LNCAP (cell line): ENCODE measurements around the gene SDHAF1.

ENCODE experiments used
- TF ChIP-seq, protein P1 (sequence below): fragments of 450-650 bp; IDR thresholded peaks from 2 replicates; pipeline ENCODE4 v1.5.1; 2017; ENCODE audit warnings: mild to moderate bottlenecking

Gene SDHAF1

GRCh38 chr19:36006955-36007354 is 12.0 kb downstream of the SDHAF1 start:
- TF ChIP-seq, protein P1, sequence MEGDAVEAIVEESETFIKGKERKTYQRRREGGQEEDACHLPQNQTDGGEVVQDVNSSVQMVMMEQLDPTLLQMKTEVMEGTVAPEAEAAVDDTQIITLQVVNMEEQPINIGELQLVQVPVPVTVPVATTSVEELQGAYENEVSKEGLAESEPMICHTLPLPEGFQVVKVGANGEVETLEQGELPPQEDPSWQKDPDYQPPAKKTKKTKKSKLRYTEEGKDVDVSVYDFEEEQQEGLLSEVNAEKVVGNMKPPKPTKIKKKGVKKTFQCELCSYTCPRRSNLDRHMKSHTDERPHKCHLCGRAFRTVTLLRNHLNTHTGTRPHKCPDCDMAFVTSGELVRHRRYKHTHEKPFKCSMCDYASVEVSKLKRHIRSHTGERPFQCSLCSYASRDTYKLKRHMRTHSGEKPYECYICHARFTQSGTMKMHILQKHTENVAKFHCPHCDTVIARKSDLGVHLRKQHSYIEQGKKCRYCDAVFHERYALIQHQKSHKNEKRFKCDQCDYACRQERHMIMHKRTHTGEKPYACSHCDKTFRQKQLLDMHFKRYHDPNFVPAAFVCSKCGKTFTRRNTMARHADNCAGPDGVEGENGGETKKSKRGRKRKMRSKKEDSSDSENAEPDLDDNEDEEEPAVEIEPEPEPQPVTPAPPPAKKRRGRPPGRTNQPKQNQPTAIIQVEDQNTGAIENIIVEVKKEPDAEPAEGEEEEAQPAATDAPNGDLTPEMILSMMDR: no peak

DNA sequence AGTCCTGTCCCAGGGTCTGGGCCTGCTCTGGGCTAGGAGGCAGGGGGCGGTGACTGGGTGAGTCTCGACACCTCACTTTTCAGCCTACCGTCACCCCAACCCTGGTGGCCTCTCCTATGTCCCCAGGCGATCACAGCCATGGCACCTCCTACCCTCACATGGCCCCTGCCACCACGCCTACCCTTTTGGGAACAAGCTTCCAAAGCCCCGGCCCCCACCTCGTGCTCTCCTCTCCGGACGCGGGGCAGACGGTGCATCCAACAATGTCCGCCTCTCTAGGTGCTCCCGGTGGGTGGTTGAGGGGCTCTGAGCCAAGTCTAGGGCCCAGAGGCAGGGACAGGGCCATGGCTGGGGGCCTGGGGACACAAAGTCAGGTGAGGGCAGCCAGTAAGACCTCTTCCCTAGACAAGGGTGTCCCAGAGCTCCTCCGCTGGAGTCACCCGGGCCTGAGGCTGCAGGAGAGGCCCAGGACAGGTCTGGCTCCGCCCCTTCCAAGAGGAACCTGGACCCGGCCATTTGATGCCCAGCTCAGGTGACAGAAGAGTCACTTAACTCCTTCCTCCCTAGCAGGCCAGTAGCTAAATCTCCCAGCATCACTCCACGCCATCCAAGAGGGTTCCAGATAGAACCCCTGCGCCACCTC is 13.5 kb downstream of the SDHAF1 start, which contains the start of gene SYNE4:
SYNE4 (minus strand) TSS at position 478 of the 643 bp plus-strand sequence; CDS start at position 346, 132 bp downstream.
- TF ChIP-seq, protein P1: no peak

GRCh38 chr19:36009220-36009619 is 14.2 kb downstream of the SDHAF1 start:
- TF ChIP-seq, protein P1: no peak

DNA sequence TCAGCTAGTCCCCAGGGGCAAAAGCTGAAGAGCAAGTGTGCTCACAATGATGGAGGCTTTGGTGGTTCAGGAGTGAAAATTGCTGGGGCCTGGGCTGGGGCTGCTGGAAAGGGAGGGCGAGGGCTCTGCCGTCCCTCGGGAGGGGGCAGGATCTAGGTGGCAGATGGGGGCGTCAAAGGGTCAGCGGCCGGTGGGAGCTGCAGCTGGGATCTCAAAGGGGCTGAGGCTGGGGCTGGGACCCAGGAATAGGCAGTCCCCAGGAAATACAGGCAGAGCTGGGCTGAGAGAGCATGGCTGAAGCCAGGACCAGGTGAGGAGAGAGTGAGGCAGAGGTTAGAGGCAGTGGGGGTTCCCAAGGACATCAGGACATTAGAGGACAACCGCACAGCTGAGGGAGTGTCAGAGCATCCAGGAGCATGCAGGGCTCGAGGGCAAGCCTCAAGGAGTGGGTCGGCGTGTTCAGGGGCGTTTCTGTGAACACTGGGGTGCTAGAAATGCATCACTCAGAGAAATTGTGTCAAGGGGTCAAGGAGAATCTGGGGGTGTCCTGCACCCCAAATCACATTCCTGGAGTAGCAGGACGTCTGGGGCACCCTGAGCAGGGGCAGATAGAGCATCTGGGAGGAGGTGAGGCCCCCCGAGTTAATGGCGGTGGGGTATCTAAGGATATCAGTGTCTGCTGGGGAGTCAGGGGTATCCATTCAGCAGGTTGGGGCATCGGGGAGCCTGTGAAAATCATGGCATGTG is 14.8 kb downstream of the SDHAF1 start:
- TF ChIP-seq, protein P1: no peak

DNA sequence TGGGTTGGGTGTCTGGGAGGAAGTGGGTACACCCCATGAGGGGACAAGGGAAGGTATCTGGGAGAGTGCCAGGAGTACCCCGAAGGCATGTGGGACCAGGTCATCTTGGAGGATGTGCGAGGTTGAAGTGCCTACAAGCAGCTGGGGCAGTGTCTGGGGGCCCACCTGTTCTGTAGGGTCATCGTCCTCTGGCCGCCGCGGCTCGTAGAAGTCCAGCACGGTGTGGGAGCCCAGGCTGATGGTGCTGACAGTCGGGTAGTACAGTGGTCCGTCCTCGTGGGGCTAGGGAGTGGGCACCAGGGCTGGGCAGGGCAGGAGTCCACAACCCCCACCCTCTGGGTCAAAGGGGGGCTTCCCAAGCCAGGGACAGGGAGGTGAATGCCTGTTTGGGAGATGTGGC is 15.4 kb downstream of the SDHAF1 start:
- TF ChIP-seq, protein P1: no peak

- TF ChIP-seq, protein P1: no peak
Measured at GRCh38 chr19:36013280-36014011, 18.5 kb downstream of the SDHAF1 start.

DNA sequence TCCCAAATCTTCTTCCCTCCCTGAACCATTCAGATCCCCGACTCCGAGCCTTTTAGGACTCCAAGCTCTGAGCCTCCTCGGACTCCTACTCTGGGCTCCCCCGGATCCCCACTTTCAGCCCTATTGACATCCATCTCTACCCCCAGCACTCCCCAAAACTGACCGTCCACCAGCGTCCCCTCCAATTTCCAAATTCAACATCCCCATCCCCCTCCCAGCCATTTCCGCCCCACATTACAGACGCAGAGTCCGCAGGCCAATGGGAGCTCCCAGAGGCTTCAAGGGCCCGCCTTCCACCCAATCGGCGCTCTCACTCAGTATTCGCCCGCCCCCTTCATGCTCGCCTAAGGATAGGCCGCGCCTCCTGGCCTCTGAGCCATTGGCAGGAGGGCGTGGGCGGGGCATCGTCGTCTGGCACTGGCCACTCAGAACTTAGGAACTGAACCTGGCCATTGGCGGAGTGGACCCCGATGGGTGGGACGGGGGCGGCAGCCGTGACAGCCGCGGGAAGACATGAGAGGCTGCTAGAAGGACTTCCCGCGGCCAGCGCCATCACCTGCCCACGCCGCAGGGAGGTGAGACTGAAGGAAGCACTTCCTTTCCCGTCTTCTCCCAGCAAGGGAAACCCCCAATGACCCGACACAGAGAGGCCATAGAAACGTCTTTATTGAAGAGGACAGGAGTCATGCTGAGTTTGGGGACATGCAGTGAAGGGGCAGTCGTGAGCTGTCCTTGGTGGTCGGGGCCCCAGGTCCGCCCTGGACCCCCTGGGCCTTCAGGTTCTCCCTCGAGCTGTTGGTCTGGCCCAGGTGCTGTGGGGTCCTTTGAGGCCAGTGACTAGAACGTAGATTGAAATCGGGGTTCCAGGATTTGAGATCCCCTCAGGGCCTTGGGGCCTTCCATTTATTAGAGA is 19.3 kb downstream of the SDHAF1 start, which contains the start of gene ALKBH6:
ALKBH6 (minus strand) TSS at position 202 of the 913 bp plus-strand sequence. CDS start 816 bp downstream, outside the sequence.
- TF ChIP-seq, protein P1: no peak
